Bone marrow (tissue), 2 donors: ENCODE results near the gene NEK11.

Experiments used
- DNase-seq, 2 donors: peaks; one replicate each; lab custom pipeline; 2025; lab: John Stamatoyannopoulos, UW

Gene NEK11, protein sequence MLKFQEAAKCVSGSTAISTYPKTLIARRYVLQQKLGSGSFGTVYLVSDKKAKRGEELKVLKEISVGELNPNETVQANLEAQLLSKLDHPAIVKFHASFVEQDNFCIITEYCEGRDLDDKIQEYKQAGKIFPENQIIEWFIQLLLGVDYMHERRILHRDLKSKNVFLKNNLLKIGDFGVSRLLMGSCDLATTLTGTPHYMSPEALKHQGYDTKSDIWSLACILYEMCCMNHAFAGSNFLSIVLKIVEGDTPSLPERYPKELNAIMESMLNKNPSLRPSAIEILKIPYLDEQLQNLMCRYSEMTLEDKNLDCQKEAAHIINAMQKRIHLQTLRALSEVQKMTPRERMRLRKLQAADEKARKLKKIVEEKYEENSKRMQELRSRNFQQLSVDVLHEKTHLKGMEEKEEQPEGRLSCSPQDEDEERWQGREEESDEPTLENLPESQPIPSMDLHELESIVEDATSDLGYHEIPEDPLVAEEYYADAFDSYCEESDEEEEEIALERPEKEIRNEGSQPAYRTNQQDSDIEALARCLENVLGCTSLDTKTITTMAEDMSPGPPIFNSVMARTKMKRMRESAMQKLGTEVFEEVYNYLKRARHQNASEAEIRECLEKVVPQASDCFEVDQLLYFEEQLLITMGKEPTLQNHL

DNA sequence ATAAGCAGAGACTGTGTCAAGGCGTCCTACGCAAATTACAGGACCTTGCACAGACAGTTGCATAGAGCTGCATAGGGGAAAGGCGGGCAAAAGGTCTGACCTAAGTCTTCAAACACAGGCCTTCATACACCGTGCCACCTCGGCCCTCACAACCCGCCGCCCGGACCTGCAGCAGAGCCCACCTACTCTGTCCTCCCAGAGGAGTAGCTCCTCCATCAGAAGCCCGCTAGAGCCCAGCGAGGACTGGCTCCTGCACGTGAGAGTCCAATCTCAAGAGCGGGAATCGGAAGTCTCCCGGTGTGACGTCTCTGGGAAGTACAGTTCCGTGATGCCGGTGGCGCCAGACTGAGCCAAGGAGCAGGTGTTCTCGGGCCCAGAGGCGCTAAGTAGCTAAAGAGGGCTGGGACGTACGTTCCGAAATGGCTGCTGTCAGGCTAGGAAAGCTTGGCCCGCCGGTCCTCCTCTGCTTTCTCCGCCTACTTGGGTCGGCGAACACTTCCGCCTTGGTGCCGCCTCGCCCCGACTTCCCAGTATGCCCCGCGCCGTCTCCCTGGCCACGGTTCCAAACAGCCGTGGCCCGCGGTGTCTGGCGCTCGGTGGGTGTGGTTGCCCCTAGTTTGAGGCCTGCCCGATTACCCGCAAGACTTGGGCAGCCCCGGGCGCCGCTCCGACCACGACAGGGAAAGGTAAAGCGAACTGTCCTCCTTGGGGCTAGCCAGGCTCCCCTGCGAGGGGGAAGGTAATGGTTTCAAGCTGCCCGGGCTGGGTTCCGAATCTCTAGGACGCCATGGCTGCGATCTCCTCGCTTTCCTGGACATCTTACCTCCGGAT, at the start of gene NEK11, which contains the start of gene ASTE1:
TSS of gene NEK11 (plus strand) at position 557 of the 831 bp plus-strand sequence. CDS start 2,832 bp downstream, outside the sequence.
TSS of gene ASTE1 (minus strand) at position 505 of the 831 bp plus-strand sequence. CDS start 1,519 bp downstream, outside the sequence.
- DNase-seq = peak; percentile 71 to 84

DNA sequence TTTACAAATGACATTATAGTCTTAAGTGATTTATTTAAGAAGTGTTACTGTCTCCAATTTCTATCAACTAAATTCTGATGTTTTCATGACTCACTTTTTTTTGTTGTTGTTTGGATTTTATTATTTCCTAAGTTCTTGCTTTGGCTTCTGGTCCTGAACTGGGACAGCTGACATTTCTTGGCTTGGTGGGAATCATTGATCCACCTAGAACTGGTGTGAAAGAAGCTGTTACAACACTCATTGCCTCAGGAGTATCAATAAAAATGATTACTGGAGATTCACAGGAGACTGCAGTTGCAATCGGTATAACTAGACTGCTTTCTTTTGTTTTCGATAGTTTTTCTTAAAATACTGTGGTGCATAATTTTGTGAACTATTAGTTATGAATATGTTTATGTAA, 47.6 kb upstream of the NEK11 start:
- DNase-seq = no peak

DNA sequence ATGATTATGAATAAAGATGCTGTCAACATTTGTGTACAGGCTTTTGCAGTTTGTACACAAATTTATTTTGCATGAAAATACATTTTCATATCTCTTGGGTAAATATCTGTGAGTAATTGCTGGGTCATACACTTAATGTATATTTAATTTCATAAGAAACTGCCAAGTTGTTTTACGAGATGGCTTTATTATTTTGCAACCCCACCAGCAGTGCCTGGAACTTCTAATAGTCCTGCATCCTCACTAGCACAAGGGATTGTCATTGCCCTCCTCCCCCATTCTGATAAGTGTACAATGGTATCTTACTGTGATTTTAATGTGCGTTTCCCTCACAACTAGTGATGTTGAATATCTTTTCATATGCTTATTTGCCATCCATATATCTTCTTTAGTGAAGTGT, 45.2 kb upstream of the NEK11 start:
- DNase-seq = no peak

DNA sequence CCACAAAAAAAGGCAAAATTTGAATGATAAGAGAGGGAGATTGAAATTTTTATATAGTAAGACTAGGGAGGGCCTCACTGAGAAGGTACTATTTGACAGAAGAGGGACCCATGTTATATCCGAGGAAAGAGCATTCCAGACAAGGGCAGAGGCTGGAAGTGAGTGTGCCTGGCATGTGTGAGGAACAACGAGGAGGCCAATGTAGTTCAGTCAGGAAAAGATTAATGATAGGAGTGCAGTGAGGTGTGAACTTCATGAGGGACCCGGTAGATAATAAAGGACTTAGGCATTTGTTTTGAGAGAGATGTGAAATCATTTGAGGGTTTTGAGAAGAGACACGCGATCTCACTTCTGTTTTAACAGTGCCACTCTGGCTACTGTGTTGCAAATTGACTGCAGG, 36.4 kb upstream of the NEK11 start:
- DNase-seq = no peak

DNA sequence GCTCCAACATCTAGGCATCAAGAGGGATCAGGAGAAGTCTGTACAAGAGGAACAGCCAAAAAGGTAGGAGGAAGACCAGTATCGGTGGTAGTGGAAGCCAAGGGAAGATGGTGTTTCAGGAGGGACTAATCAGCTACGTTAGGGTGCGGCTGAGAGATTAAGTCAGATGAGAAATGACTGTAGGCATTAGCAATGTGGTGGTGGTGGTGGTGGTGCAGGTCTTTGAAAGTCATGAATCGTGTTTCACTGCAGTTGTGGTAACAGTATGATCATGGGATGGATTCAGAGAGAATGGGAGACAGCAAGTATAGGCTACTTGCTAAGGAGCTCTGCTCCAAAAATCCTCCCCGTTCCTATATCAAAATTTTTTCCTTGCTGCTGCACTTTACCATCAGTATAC, 35.6 kb upstream of the NEK11 start:
- DNase-seq = no peak

DNA sequence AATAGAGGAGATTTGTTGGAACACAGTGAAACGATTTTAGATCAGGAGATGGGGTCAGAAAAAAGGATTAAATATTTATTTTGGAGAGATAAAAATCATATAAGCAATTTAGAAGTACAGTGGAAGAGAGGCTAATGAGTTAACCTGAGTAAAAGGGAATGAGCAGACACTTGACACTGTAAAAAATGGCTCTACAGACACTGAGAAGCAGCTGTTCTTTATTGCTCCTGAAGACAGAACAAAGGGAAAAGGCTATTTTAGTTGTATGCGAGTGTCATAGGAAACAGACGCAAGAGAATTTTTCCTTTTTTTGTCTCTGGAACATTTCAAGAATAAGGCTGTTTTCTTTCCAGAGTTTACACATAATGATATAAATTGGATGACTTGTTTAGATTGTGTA, 34.3 kb upstream of the NEK11 start:
- no peak for DNase-seq

DNA sequence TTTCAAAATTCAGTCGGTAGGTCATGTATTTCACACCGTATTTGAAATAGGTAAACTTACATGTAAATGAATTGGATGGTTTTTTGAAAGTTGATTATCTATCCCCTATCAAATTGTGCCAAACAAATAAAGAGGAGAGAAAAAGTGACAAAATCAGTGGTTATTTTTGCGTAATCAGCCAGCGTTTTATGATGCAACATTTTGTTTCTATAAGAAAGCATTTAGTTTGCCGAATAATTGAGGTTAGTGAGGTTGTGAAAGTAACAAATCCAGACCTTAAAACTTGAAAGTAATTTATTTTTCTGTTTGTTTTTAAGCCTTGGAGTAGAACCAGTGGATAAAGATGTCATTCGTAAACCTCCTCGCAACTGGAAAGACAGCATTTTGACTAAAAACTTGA, 29.4 kb upstream of the NEK11 start:
- DNase-seq = no peak

DNA sequence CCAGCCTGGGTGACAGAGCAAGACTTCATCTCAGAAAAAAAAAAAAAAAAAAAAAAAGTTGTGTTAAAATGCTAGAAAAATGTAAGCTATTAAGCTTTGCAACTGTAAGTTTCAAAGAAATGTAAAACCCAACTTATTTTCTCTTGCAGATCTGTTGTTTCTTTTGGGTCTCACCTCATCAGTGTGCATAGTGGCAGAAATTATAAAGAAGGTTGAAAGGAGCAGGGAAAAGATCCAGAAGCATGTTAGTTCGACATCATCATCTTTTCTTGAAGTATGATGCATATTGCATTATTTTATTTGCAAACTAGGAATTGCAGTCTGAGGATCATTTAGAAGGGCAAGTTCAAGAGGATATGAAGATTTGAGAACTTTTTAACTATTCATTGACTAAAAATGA, 25.6 kb upstream of the NEK11 start:
- no peak for DNase-seq

DNA sequence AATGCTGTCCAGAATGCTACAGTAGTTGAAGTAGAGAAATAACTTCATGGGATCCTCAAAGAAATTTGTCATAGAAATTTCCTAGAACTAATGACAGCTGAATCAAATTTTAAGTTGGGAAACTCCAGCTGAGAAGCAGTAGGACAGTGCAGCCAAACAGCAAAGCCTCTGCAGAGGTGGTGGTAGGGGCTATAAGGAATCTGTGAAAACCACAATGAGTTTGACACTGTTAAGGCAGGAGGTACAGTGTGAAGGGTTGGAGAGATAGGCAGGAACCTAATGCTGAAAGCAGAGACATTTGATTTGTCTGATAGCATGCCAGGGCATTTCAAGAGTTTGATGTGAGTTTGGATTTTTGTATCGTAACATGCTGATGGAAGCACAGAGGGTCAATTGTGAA, 22.1 kb upstream of the NEK11 start:
- no peak for DNase-seq

DNA sequence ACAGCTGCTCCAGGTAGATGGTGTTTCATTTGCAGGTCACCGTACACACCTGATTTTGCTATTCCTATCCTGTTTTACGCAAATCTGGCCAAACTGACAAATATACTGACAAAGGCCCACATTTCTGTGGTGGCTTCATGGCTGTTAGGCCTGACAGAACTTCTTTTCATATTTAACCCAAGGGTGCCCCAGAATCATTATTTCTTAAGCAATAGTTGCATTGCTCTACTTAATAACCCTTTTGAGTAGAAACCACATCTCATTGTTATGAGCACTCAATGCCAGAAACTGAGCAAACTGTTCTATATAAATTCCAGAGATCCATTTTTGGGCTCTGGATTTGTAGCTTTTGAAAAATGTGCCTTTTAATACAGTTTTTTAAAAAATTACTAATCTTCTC, 19.4 kb upstream of the NEK11 start:
- DNase-seq = no peak

DNA sequence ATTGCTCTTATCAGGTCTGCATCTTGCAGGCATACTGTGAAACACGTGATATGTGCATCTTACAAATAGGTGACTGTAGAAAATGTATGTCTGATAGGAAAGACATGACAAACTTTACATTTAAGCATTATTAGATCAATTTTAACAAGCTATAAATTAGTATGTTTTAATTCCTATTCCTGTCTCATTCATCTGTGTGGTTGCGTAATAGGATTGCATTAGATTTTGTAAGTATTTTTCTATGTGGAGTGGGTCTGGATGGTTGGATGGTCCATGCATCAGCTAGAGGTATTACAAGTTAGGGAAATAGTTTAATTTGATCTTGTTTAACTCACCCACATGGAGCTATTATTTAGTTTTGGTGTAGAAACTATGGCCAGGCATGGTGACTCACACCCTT, 18.9 kb upstream of the NEK11 start:
- no peak for DNase-seq

DNA sequence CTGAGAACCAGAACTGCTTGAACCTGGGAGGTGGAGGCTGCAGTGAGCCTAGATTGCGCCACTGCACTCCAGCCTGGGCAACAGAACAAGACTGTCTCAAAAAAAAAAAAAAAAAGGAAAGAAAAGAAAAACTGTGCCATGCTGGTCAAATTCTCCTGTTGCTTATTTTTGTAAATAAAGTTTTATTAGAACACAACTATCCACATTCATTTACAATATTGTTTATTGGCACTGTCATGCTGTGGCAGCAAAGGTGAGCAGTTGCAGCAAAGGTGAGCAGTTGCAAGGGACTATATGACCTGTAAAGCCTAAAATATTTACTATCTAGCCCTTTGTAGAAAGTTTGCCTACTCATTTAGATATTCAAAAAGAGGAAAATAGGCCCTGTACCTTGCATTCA, 18.4 kb upstream of the NEK11 start:
- no peak for DNase-seq

DNA sequence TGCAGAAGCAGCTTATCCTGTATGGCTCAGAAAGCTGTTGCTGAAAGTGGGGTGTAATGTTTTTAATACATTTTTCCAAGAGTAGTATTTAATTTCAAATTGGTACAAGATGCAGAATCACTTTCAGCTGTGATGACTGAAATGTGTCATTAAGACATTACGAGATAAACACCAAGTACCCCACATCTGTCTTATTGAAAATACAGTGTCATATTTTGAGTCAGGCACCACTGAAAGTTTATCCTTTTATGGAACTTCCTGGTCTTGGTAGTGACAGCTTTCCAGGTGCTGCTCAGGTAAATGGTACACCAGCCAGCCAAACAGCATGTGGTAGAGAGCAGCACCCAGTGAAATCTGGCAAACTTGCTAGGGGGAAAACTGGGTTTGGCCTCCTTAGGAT, 17.0 kb upstream of the NEK11 start:
- DNase-seq = no peak

DNA sequence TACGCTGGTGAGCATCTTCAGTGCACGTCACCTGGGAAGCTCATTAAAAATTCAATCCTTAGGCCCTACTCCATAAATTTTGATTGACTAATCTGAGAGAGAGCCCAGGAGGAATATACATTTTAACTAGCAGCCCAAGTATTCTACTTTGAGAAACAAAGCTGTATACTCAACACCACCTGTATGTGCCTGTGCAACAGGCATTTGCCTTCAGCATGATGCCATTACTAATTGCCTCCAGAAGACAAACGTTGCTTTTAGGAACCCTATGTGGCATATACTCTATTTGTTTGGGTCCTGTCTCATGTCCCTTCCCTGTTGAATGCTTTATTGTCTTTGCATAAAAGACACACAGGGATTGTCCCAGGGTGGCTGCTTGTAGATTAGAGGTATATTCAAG, 7.7 kb upstream of the NEK11 start:
- DNase-seq = no peak

DNA sequence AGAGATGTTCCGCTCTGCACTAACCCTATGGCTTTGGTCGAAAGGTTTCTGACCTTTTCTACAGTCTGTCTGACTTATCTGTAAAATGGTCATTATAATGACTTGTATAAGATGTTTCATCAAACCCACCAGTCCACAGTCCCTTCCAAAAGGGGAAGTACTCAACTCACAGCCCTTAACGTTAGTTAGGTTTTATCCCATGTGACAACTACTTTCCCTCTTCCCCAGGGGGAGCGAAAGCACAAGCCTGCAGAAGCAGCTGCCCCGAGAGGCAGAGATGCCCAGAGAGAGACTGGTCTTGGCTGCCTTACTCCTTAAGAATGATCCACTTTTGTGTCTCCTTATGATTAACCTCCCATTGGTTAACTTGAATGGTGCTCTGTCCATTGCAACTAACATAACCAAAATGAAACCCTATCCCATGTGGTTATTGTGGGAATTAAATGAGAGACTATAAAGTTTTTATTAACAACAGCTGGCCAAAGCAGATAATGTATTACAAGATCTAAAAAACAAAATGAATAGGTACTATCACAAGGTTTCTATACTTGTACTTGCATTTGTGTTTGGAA, 6.5 kb upstream of the NEK11 start:
- peak in 1 of 2 donors; percentile 73 for DNase-seq

DNA sequence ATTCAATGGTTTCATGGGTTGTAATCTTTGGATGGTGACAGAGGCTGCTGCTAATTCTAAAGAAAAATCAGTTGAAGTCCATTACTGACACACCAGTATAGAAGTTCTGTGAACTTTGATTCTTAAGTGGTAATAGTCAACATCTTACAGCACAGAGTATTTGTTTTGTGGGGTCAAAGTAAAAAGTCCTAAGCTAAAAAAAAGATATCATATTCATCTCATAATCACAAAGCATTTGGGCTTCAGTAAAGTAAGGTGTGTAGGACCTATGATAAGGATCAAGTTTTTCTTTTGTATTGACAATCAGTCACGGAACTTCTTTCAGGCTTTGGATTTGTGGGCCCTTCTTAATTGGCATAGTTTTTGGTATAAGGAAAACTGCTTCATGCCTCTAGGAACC, 1.1 kb upstream of the NEK11 start:
- DNase-seq = no peak

DNA sequence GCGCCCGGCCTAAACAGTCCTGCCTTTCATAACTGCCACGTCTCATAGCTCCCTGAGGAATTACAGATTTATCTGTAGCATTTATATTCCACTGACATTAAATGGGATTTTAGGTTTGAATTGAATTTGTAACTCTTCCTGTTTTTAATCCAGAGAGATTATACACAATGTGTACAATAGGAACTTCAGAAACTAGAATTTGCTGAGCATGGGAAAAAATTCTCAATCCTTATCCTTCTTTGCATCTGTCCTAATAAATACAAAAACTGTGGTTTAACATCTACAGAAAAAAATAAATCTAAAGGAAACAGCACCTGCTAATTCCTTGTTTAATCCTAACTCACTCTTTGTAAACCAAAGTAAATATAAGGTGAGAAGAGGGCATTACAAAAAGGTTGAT, 2.2 kb downstream of the NEK11 start:
- DNase-seq = no peak

DNA sequence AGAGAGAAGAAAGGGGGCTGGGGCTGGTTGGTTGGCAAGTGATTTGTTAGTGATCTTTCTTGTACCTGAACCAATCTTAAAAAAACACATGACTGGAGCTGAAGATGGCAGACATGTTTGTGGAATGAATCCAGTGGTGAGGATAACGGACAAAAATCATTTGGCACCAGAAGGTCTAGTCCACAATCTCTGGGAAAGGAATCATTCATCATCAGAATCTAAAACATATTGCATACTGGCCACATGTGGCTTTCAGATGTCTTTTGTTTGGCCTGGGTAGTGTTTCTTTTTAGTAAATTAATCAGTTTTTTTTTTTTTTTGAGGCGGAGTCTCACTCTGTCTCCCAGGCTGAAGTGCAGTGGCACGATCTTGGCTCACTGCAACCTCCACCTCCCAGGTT, 5.0 kb downstream of the NEK11 start:
- no peak for DNase-seq

DNA sequence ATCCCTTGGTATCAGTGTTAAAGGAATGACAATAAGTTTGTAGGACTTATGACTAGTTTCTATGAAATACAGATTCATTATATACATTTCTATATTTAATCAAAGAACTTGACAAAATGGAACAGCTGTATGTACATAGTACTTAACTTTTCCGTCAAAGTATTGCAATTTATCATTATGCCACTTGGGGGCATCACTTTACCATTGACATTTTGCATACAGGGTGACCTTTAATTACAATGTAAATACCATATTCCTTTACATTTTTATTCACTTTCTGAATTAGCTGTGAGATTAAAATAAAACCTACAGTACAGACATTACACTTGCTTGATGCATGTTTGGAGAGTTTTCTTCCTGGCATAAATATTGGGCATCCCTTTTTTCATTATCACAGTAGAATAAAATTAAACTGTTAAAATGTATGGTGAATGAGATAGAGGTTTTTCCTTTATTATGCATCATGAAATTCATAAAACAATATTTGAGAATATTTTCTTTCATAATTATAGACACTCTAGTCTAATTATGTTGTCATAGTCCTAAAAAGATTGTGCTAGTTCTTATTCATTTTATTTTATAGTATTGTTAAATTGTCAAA, 6.9 kb downstream of the NEK11 start:
- DNase-seq = no peak

DNA sequence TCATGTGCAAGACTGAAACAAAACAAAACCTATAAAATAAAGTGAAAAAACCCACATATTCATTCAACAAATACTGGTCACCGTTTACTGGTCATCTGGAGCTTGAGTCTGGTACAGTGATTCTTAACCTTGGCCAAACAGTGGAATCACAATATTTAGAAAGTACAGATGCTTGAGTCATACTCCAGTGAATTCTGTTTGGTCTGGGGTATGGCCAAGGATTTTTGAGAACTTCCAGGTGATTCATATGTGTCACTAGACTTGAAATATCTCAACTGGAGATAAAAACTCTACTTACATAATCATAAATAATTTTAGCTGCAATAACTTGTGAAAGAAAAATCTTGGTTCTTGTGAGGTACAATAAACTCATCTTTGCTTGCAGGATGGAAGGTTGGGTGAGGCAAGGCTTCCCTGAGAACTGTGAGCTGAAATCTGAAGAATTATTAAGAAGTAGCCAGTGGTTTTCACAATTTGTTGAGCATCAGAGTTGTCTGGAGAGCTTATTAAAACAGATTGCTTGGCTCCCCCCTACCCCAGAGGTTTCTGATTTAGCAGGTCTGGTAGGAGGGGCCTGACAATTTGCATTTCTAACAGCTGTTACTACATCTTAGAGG, 9.6 kb downstream of the NEK11 start:
- no peak for DNase-seq

DNA sequence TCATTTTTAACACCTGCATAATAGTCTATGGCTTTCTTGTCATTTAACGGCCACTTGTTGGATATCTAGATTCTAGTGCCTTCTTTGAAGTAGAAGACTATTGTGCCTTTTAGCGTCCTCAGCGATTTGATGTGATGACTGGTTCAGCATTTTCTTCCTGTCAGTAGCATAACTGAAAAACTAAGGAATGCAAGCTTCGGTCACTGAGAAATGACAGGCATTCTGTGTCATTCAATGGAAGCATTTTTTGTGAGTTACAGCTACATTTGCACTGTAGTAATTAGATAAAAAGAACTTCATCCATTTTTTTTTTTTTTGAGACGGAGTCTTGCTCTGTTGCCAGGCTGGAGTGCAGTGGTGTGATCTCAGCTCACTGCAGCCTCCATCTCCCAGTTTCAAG, 10.3 kb downstream of the NEK11 start:
- no peak for DNase-seq

DNA sequence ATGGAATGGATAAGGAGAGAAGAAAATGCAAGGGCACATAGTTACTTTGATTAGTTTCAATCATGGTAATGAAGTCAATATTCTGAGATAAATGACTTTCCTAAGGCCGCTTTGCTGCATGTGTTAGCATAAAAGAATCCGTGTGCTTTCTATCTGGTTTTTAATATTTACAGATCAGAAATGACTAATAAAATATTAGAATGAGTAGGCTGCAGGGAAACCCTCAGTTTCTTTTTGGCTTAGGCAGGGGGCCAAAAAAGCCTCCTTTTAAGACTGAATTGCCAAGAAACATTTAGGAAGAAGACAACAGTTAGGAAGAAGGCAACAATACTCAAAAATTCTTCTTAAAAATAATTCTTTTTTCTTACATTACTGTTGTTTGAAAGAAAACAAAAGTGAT, 11.6 kb downstream of the NEK11 start:
- no peak for DNase-seq
